ENCODE measurements around the gene SBNO1.

- TF ChIP-seq EZH2phosphoT487 (IDR thresholded peaks at IDR 0.05; ENCODE audit: insufficient read depth, low read depth) (no peak), EZH2 (IDR thresholded peaks at IDR 0.05; ENCODE audit: insufficient read depth, poor library complexity, severe bottlenecking) (no peak)
These were observed at the start of gene SBNO1 for GRCh38 chr12:123364532-123365024.
